Gastroesophageal sphincter (tissue), 3 donors: Measurements from ENCODE around the gene PLCL1.

Experiments
- CTCF ChIP-seq, 4 experiments: fragments of 200-600 bp in 2 of 4; fragments of 450-650 bp in 2 of 4; sonication (generic) in 1 of 4; IDR thresholded peaks; one replicate each; pipeline ENCODE4 v1.5.1; 2017 to 2019; ENCODE audit warnings: antibody characterized with exemption in 4 of 4, mild to moderate bottlenecking in 2 of 4, moderate library complexity in 2 of 4
- POLR2A ChIP-seq, 2 donors: fragments of 450-650 bp; IDR thresholded peaks; one replicate each; pipeline ENCODE4 v1.6.1; 2017; ENCODE audit warnings: antibody characterized with exemption in 2 of 2, mild to moderate bottlenecking in 2 of 2, moderate library complexity in 1 of 2

GRCh38 chr2:197919487-197919886, 115.1 kb downstream of the PLCL1 start:
- TF ChIP-seq CTCF (IDR thresholded peaks at IDR 0.05) = no peak
- no peak for TF ChIP-seq POLR2A (IDR thresholded peaks at IDR 0.05)
